ENCODE results near the gene CPSF4.
"Not testable (repeated sequence)": the region's sequence is repeated elsewhere in the genome, so short reads cannot be mapped to it uniquely, and the experiment has no call there.

Gene CPSF4

GRCh38 chr7:99490878-99491277, 52.1 kb downstream of the CPSF4 start:
- no peak for DNase-seq (ENCODE audit: low read depth)

GRCh38 chr7:99493823-99494222, 55.1 kb downstream of the CPSF4 start:
- DNase-seq (ENCODE audit: low read depth), result no peak

GRCh38 chr7:99497766-99498545, 59.2 kb downstream of the CPSF4 start:
- DNase-seq (ENCODE audit: low read depth), result no peak

GRCh38 chr7:99498546-99498944, 59.8 kb downstream of the CPSF4 start:
- no peak for DNase-seq (ENCODE audit: low read depth)

- DNase-seq (ENCODE audit: low read depth), result peak; percentile 17
These were observed 60.6 kb downstream of the CPSF4 start for GRCh38 chr7:99499371-99499720.

GRCh38 chr7:99499721-99500636, 61.2 kb downstream of the CPSF4 start, which contains the start of gene ZNF394:
Gene ZNF394, minus strand, starts transcription at chr7:99500281. Its CDS starts 188 bp downstream, at chr7:99500093.
- peak; percentile 93 for DNase-seq (ENCODE audit: low read depth)

- DNase-seq (ENCODE audit: low read depth), result no peak
These were observed 61.9 kb downstream of the CPSF4 start for GRCh38 chr7:99500637-99501009.

GRCh38 chr7:99501236-99501635, 62.5 kb downstream of the CPSF4 start:
- not testable (repeated sequence) for DNase-seq (ENCODE audit: low read depth)

GRCh38 chr7:99504281-99504602, 65.5 kb downstream of the CPSF4 start:
- no peak for DNase-seq (ENCODE audit: low read depth)

- DNase-seq (ENCODE audit: low read depth), result peak; percentile 98
These were observed 66.0 kb downstream of the CPSF4 start, which contains the start of gene ZKSCAN5 for GRCh38 chr7:99504603-99505323. Gene ZKSCAN5, plus strand, starts transcription at chr7:99504662. Its CDS starts 1,383 bp downstream, at chr7:99506045.

- DNase-seq (ENCODE audit: low read depth), result peak; percentile 27
These were observed 66.5 kb downstream of the CPSF4 start for GRCh38 chr7:99505324-99505662.
